HuH-7 (cell line): ENCODE data around the gene TFF2.

Source experiments
- DNase-seq: peaks from one replicate; pipeline ENCODE4 v3.0.0; 2011; ENCODE audit warnings: low spot score

Gene TFF2

GRCh38 chr21:42305707-42306147, 45.1 kb downstream of the TFF2 start:
- DNase-seq, result no peak

GRCh38 chr21:42304556-42305454, 46.0 kb downstream of the TFF2 start:
- no peak for DNase-seq

- DNase-seq, result no peak
These were observed 47.4 kb downstream of the TFF2 start for GRCh38 chr21:42303443-42303842.

GRCh38 chr21:42302794-42303193, 48.0 kb downstream of the TFF2 start:
- DNase-seq, result no peak

DNA sequence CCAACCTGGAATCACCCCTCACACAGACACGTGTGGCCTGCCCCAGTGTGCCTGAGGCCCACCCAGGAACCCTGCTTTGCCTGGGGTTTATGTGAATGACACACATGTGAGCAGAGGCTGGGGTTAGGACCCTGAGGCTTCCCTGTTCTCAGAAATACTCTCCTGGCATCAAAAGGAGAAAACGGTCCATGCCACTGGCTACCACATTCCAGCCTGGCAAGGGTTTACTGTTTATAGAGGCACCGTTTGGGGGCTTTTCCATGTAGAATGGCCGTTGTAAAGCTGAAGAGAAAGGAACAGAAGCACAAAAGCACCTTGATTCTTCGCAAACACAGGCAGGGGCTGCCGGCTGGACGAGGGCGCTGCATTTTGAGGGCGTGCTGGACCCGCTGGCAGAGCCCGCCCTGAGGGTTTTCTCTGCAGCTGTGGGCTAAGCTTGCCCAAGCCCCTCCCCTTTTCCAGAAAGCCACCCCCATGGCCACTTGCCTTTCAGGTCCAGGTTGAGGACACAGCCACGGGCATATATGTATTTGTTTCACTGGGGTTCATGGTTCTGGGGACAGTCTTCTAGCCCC, 48.6 kb downstream of the TFF2 start:
- DNase-seq, result no peak

- DNase-seq, result no peak
These were observed 49.3 kb downstream of the TFF2 start for GRCh38 chr21:42301371-42302075.

- no peak for DNase-seq
These were observed 49.8 kb downstream of the TFF2 start for GRCh38 chr21:42300956-42301355.

DNA sequence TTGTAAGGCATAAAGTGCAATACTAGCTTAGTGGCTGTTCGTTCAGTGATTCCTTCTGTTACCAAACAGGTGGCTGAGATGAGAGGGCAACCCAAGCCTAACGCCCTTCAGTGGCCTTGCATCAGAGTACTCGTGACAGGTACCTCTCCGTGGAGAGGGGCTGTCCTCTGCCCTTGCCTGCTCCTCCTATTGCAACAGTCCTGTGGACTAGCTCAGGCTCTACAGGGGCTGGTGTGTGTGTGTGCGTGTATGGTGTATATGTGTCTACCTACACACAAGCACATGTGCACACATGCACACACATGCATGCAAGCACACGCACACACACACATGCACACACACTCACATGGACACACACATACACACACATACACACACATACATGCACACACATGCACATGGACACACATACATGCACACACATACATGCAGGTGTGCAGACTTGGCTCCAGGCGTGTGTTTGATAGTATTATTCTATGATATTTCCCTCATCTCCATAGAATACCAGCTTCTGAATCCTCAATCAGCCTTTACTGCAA, 50.7 kb downstream of the TFF2 start:
- no peak for DNase-seq

- DNase-seq, result no peak
These were observed 51.3 kb downstream of the TFF2 start for GRCh38 chr21:42299324-42300044.

DNA sequence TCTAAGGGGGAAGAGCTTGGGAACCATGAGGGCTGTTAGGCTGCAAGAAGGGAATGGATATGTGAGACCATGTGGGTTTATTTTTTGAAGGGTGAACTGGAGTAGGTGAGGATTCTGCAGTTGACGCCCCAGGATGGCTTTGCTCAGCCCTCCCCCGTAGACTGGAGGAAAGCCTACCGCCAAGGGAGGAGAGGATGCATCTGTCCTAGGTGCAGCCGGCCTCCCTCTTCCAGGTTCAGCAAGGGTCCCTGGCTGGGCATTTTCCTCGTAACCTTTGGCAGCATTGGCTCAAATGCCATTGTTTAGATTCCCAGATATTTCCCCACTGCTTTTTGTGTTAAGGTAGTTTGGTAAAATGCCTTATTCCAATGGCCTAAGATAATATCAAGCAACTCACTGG, 52.1 kb downstream of the TFF2 start:
- DNase-seq, result no peak

GRCh38 chr21:42298237-42298636, 52.6 kb downstream of the TFF2 start:
- DNase-seq, result no peak

GRCh38 chr21:42297377-42297776, 53.4 kb downstream of the TFF2 start:
- DNase-seq, result no peak

- DNase-seq, result no peak
These were observed 54.3 kb downstream of the TFF2 start for GRCh38 chr21:42296501-42296900.
